GM12878 (cell line): ENCODE data around the gene CCDC184. TPM values are rescaled to one million over a fixed set of nuclear protein-coding genes. Genes with fewer than 3 reads are reported as not detected.

ENCODE experiments used
- ATAC-seq: fragments of 200-7000 bp; cut with Tn5 transposase; 3 replicates; pipeline ENCODE4 v1.9.1; 2020; ENCODE audit warnings: mild to moderate bottlenecking, moderate library complexity
- BruUV-seq: library from RNA; stranded (reverse); fragments of 400-500 nt; replicated peaks from 2 replicates; lab custom pipeline; 2021; lab: Mats Ljungman, UMichigan
- CTCF ChIA-PET: fragments of 300-600 bp; sonication (Branson Sonifier 250); formaldehyde crosslinking; extraction: SDS; loops from one replicate; lab custom pipeline; 2021; ENCODE audit warnings: inconsistent platforms; lab: Yijun Ruan, JAX
- POLR2A ChIA-PET: fragments of 350-600 bp; formaldehyde crosslinking; extraction: SDS; loops from one replicate; lab custom pipeline; 2021; ENCODE audit warnings: inconsistent platforms; lab: Charles Lee
- RAD21 ChIA-PET: fragments of 300-600 bp; sonication (Branson Sonifier 250); formaldehyde crosslinking; loops from one replicate; lab custom pipeline; 2023; ENCODE audit warnings: antibody characterized with exemption; ENCODE audit not compliant: unreplicated experiment; lab: Charles Lee
- SMC1A ChIA-PET: fragments of 300-600 bp; sonication (Branson Sonifier 250); formaldehyde crosslinking; loops from one replicate; lab custom pipeline; 2023; ENCODE audit not compliant: unreplicated experiment, uncharacterized antibody; lab: Charles Lee
- DNase-seq: peaks from one replicate; pipeline ENCODE4 v3.0.0-alpha.2; 2011; ENCODE audit warnings: low read depth, low spot score
- FAIRE-seq: peaks from 3 replicates; lab custom pipeline; 2011; peaks lifted over from hg19 to GRCh38; lab: Jason Lieb, UNC
- H2AFZ ChIP-seq: 2 replicates; pipeline ENCODE4 v1.6.0; 2011; ENCODE audit warnings: low read depth, low read length, control low read depth; ENCODE audit not compliant: control insufficient read depth
- H3K27ac ChIP-seq: 2 replicates; pipeline ENCODE4 v1.5.1; 2011; ENCODE audit warnings: control low read depth; ENCODE audit not compliant: control insufficient read depth, insufficient read depth
- H3K27me3 ChIP-seq, 2 experiments: replicated peaks in 1 of 2; 2 replicates each; pipeline versions ENCODE4 v1.6.0 to v1.6.1; 2011; ENCODE audit warnings: low read length in 1 of 2; ENCODE audit not compliant: control insufficient read depth in 2 of 2, insufficient read depth in 2 of 2
- H3K36me3 ChIP-seq, 2 experiments: 2 replicates each; pipeline ENCODE4 v1.5.1; 2011; ENCODE audit warnings: low read length in 1 of 2; ENCODE audit not compliant: control insufficient read depth in 2 of 2, insufficient read depth in 2 of 2
- H3K4me1 ChIP-seq: 2 replicates; pipeline ENCODE4 v1.6.1; 2011; ENCODE audit warnings: mild to moderate bottlenecking, low read length, moderate library complexity, mixed read lengths; ENCODE audit not compliant: control insufficient read depth, insufficient read depth
- H3K4me2 ChIP-seq: 2 replicates; pipeline ENCODE4 v1.6.0; 2011; ENCODE audit warnings: control low read depth; ENCODE audit not compliant: control insufficient read depth, insufficient read depth
- H3K4me3 ChIP-seq: fragments of 200-600 bp; sonication (generic); 2 replicates; pipeline ENCODE4 v1.5.1; 2016
- H3K79me2 ChIP-seq: 2 replicates; pipeline ENCODE4 v1.6.0; 2011; ENCODE audit warnings: low read length; ENCODE audit not compliant: control insufficient read depth, insufficient read depth
- H3K9ac ChIP-seq: 2 replicates; pipeline ENCODE4 v1.8.0; 2011; ENCODE audit warnings: low read length, control low read depth, mixed read lengths; ENCODE audit not compliant: control insufficient read depth, insufficient read depth
- H3K9me3 ChIP-seq: replicated peaks from 3 replicates; pipeline ENCODE4 v1.5.1; 2011; ENCODE audit warnings: mild to moderate bottlenecking, low read length; ENCODE audit not compliant: control insufficient read depth, insufficient read depth
- H4K20me1 ChIP-seq: 2 replicates; pipeline ENCODE4 v1.6.0; 2011; ENCODE audit not compliant: control insufficient read depth, insufficient read depth
- CBFB ChIP-seq: IDR thresholded peaks from 2 replicates; pipeline ENCODE4 v1.6.1; 2016; ENCODE audit warnings: antibody characterized with exemption, low read depth
- CHD4 ChIP-seq: fragments of 200-600 bp; sonication (generic); IDR thresholded peaks from 2 replicates; pipeline ENCODE4 v1.6.1; 2016; ENCODE audit warnings: mild to moderate bottlenecking
- EP300 ChIP-seq, 2 experiments: fragments of 150-350 bp in 1 of 2; IDR thresholded peaks; 2 replicates each; pipeline ENCODE4 v1.6.1; 2011 to 2012; ENCODE audit warnings: low read depth in 2 of 2, low read length in 2 of 2, borderline replicate concordance in 1 of 2, improper control_type of control experiment in 1 of 2, inconsistent platforms in 1 of 2; ENCODE audit not compliant: control insufficient read depth in 1 of 2
- GABPA ChIP-seq: IDR thresholded peaks from 2 replicates; pipeline ENCODE4 v1.6.1; 2014; ENCODE audit warnings: antibody characterized with exemption, low read depth, mild to moderate bottlenecking, inconsistent platforms
- MYB ChIP-seq: fragments of 150-350 bp; IDR thresholded peaks from 2 replicates; pipeline ENCODE4 v1.6.1; 2014; ENCODE audit warnings: mild to moderate bottlenecking, low read depth, low read length, borderline replicate concordance
- NFXL1 ChIP-seq: fragments of 450-650 bp; IDR thresholded peaks from 2 replicates; pipeline ENCODE4 v1.6.1; 2017; ENCODE audit warnings: antibody characterized with exemption, mild to moderate bottlenecking, borderline replicate concordance
- POLR2A ChIP-seq: IDR thresholded peaks from 2 replicates; pipeline ENCODE4 v1.6.1; 2011; ENCODE audit warnings: low read depth, mild to moderate bottlenecking, low read length
- SMAD5 ChIP-seq: IDR thresholded peaks from 2 replicates; pipeline ENCODE4 v1.6.1; 2016; ENCODE audit warnings: antibody characterized with exemption, low read depth
- SPI1 ChIP-seq: IDR thresholded peaks from 2 replicates; pipeline ENCODE4 v1.6.1; 2011; ENCODE audit warnings: low read depth, mild to moderate bottlenecking, low read length, moderate library complexity, borderline replicate concordance; ENCODE audit not compliant: insufficient read depth
- YY1 ChIP-seq: IDR thresholded peaks from 2 replicates; pipeline ENCODE4 v1.6.1; 2011; ENCODE audit warnings: low read depth, mild to moderate bottlenecking, low read length
- WGBS: methylation state at CpG from one replicate; pipeline ENCODE4 v1.1.6; 2016; ENCODE audit warnings: low lambda C conversion rate; ENCODE audit not compliant: insufficient replicate concordance, insufficient coverage; ENCODE audit errors: missing lambda C conversion rate; 5-methylcytosine and 5-hydroxymethylcytosine counted together
- in situ Hi-C: fragments of 300-500 bp; cut with MboI; formaldehyde crosslinking; loops from 9 replicates; pipeline ENCODE4 v1.14.3; 2018; ENCODE audit warnings: mixed read lengths
- intact Hi-C: fragments of 100-400 bp; cut with micrococcal nuclease; formaldehyde crosslinking; loops from one replicate; pipeline ENCODE4 v1.14.2; 2022; ENCODE audit not compliant: unreplicated experiment
- polyA plus RNA-seq, 11 experiments: library from polyadenylated mRNA; depleted of rRNA in 4 of 11; unstranded in 6 of 11; stranded (reverse) in 5 of 11; fragments of >200 nt; fragmentation: Nextera tagmentation in 4 of 11; fragmentation: Illumina TruSeq in 1 of 11; extraction: Ambion mirVana in 4 of 11; extraction: Trizol in 1 of 11; gene quantifications; 1 replicate in 1 of 11; 2 replicates in 10 of 11; pipeline versions ENCODE4 v1.2.1 to v1.2.3, GENCODE V29; 2011 to 2016; ENCODE audit warnings: inconsistent platforms in 2 of 11, missing spikeins in 2 of 11, low read depth in 1 of 11
- total RNA-seq, 4 experiments: library from RNA; depleted of rRNA in 3 of 4; stranded (reverse); fragments of >200 nt in 3 of 4; fragmentation: Illumina TruSeq in 1 of 4; extraction: Trizol in 1 of 4; gene quantifications; 2 replicates each; pipeline versions ENCODE4 v1.2.1 to v1.2.3, GENCODE V29; 2013 to 2021
- TF ChIP-seq, protein P1 (sequence below): fragments of 450-650 bp; IDR thresholded peaks from 2 replicates; pipeline ENCODE4 v1.6.1; 2016; ENCODE audit warnings: mild to moderate bottlenecking, moderate library complexity, borderline replicate concordance
- TF ChIP-seq, protein P2 (sequence below): fragments of 450-650 bp; IDR thresholded peaks from 2 replicates; pipeline ENCODE4 v1.6.1; 2018; ENCODE audit warnings: borderline replicate concordance, mild to moderate bottlenecking; ENCODE audit not compliant: partially characterized antibody
- TF ChIP-seq, protein P3 (sequence below): fragments of 450-650 bp; IDR thresholded peaks from 2 replicates; pipeline ENCODE4 v1.6.1; 2017; ENCODE audit warnings: antibody characterized with exemption, mild to moderate bottlenecking, moderate library complexity

CCDC184 gene
- total and polyA plus RNA-seq, 10 of the 15 experiments (the other 5 are each of a cell fraction or from before 2014, with no cell fraction given): not detected

DNA sequence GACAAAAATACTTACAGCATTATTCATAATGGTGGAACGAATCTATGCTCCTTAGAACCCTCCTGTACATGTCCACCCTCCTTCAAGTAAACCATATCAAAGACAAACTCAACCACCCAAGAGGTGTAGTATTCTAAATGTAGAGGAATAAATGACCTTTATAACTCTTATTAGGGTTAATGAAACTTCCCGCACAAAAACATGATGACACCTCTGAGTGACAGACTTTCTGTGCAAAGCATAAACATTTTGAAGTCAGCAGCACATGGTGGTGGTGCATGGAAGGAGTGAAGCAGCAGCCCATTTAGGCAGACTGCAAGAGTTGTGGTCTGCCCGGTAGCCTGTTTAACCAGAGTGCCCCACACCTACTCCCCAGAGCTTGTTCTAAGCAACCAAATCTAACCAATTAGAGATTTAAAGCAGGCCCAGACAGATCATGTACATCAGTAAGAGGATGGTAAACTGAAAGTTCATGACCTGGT, 25.5 kb upstream of the CCDC184 start (continued):
- no peak for TF ChIP-seq GABPA
- no peak for TF ChIP-seq EP300 (IDR thresholded peaks at IDR 0.05; ENCODE audit: borderline replicate concordance in 1 of 2, control insufficient read depth in 1 of 2, low read depth in 2 of 2, low read length in 2 of 2)
- TF ChIP-seq, protein P1, sequence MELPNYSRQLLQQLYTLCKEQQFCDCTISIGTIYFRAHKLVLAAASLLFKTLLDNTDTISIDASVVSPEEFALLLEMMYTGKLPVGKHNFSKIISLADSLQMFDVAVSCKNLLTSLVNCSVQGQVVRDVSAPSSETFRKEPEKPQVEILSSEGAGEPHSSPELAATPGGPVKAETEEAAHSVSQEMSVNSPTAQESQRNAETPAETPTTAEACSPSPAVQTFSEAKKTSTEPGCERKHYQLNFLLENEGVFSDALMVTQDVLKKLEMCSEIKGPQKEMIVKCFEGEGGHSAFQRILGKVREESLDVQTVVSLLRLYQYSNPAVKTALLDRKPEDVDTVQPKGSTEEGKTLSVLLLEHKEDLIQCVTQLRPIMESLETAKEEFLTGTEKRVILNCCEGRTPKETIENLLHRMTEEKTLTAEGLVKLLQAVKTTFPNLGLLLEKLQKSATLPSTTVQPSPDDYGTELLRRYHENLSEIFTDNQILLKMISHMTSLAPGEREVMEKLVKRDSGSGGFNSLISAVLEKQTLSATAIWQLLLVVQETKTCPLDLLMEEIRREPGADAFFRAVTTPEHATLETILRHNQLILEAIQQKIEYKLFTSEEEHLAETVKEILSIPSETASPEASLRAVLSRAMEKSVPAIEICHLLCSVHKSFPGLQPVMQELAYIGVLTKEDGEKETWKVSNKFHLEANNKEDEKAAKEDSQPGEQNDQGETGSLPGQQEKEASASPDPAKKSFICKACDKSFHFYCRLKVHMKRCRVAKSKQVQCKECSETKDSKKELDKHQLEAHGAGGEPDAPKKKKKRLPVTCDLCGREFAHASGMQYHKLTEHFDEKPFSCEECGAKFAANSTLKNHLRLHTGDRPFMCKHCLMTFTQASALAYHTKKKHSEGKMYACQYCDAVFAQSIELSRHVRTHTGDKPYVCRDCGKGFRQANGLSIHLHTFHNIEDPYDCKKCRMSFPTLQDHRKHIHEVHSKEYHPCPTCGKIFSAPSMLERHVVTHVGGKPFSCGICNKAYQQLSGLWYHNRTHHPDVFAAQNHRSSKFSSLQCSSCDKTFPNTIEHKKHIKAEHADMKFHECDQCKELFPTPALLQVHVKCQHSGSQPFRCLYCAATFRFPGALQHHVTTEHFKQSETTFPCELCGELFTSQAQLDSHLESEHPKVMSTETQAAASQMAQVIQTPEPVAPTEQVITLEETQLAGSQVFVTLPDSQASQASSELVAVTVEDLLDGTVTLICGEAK: no peak
- no peak for TF ChIP-seq CHD4

DNA sequence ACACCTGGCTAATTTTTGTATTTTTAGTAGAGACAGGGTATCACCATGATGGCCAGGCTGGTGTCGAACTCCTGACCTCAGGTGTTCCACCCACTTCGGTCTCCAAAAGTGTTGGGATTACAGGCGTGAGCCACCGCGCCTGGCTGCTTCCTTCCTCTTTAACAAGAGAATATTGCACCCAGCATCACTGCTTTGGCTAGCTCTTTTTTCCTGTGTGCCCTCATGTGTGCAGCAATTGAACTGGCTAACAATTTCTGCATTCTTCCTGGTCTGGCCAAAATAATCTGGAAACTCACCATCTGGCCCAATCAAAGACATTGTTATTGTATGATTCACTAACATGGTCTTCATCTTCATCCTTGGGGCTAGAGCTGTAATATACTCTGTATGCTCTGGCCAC, 23.4 kb upstream of the CCDC184 start:
- intact Hi-C loops (no loop called here), in situ Hi-C loops (loop anchor here (5.0 kb wide), 1 partner anchor 193 kb away; no protein-coding TSS in a partner anchor)
- Histone ChIP-seq H2AFZ (no peak overlapping the region), H3K36me3 (no peaks in the 10 kb centered on the region), H3K27me3 (no peaks in the 10 kb centered on the region), H4K20me1 (no peaks in the 10 kb centered on the region), H3K79me2 (peaks cover 15% of the 10 kb centered on the region), H3K9ac (no peak overlapping the region), H3K4me1 (peaks cover 11% of the 10 kb centered on the region), H3K4me3 (no peak overlapping the region), H3K27ac (no peak overlapping the region), H3K9me3 (no peaks in the 10 kb centered on the region), H3K4me2 (no peak overlapping the region)
- 85% methylated on average over 5 of the region's 5 CpGs for WGBS
- FAIRE-seq (no peak), ATAC-seq (no peak), DNase-seq (no peak)
- RAD21 ChIA-PET: no interaction called here
- CTCF ChIA-PET: interaction anchor here (0.9 to 2.2 kb wide), 10 partner anchors 38 to 458 kb away, joined by 3 to 5 read pairs (median 3); partner anchors contain the start of gene TMEM106C
- no TSS peak for BruUV-seq
- SMC1A ChIA-PET: interaction anchor here (0.7 to 2.6 kb wide), 11 partner anchors 10 to 207 kb away, joined by 3 to 6 read pairs (median 3); partner anchors contain the start of gene SENP1
- POLR2A ChIA-PET: interaction anchor here (0.5 to 0.6 kb wide), 2 partner anchors 57 to 94 kb away, joined by 3 read pairs; no protein-coding TSS in a partner anchor
- TF ChIP-seq YY1: no peak
- TF ChIP-seq, protein P2, sequence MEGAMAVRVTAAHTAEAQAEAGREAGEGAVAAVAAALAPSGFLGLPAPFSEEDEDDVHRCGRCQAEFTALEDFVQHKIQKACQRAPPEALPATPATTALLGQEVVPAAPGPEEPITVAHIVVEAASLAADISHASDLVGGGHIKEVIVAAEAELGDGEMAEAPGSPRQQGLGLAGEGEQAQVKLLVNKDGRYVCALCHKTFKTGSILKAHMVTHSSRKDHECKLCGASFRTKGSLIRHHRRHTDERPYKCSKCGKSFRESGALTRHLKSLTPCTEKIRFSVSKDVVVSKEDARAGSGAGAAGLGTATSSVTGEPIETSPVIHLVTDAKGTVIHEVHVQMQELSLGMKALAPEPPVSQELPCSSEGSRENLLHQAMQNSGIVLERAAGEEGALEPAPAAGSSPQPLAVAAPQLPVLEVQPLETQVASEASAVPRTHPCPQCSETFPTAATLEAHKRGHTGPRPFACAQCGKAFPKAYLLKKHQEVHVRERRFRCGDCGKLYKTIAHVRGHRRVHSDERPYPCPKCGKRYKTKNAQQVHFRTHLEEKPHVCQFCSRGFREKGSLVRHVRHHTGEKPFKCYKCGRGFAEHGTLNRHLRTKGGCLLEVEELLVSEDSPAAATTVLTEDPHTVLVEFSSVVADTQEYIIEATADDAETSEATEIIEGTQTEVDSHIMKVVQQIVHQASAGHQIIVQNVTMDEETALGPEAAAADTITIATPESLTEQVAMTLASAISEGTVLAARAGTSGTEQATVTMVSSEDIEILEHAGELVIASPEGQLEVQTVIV: no peak
- no peak for TF ChIP-seq MYB
- TF ChIP-seq POLR2A: no peak
- TF ChIP-seq, protein P3, sequence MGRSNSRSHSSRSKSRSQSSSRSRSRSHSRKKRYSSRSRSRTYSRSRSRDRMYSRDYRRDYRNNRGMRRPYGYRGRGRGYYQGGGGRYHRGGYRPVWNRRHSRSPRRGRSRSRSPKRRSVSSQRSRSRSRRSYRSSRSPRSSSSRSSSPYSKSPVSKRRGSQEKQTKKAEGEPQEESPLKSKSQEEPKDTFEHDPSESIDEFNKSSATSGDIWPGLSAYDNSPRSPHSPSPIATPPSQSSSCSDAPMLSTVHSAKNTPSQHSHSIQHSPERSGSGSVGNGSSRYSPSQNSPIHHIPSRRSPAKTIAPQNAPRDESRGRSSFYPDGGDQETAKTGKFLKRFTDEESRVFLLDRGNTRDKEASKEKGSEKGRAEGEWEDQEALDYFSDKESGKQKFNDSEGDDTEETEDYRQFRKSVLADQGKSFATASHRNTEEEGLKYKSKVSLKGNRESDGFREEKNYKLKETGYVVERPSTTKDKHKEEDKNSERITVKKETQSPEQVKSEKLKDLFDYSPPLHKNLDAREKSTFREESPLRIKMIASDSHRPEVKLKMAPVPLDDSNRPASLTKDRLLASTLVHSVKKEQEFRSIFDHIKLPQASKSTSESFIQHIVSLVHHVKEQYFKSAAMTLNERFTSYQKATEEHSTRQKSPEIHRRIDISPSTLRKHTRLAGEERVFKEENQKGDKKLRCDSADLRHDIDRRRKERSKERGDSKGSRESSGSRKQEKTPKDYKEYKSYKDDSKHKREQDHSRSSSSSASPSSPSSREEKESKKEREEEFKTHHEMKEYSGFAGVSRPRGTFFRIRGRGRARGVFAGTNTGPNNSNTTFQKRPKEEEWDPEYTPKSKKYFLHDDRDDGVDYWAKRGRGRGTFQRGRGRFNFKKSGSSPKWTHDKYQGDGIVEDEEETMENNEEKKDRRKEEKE: no peak
- TF ChIP-seq NFXL1: no peak
- no peak for TF ChIP-seq SMAD5
- TF ChIP-seq SPI1: no peak
- no peak for TF ChIP-seq CBFB
